IMR-90 (cell line): Measurements from ENCODE around the gene RGS16. TPM values are rescaled to one million over a fixed set of nuclear protein-coding genes. Genes with fewer than 3 reads are reported as not detected.

Source experiments
- ATAC-seq: fragments of 200-7000 bp; cut with Tn5 transposase; 2 replicates; pipeline ENCODE4 v1.9.1; 2020; ENCODE audit warnings: low read depth, mild to moderate bottlenecking, moderate library complexity
- BruUV-seq: library from RNA; stranded (reverse); fragments of 400-500 nt; replicated peaks from 2 replicates; lab custom pipeline; 2021; lab: Mats Ljungman, UMichigan
- CTCF ChIA-PET: fragments of 300-600 bp; formaldehyde crosslinking; extraction: SDS; loops from one replicate; lab custom pipeline; 2021; ENCODE audit warnings: antibody characterized with exemption; lab: Yijun Ruan, JAX
- POLR2A ChIA-PET: fragments of 300-600 bp; sonication (Branson Sonifier 250); formaldehyde crosslinking; loops from one replicate; lab custom pipeline; 2022; ENCODE audit warnings: antibody characterized with exemption; ENCODE audit not compliant: unreplicated experiment; lab: Charles Lee
- DNase-seq: peaks from one replicate; pipeline ENCODE4 v3.0.0; 2013
- H2AFZ ChIP-seq: replicated peaks from 2 replicates; pipeline ENCODE3; 2013; ENCODE audit warnings: low read length, mild to moderate bottlenecking; ENCODE audit not compliant: poor library complexity
- H2AK5ac ChIP-seq: 2 replicates; pipeline ENCODE4 v1.6.1; 2013; ENCODE audit warnings: low read depth, low read length, inconsistent platforms
- H2AK9ac ChIP-seq: replicated peaks from 2 replicates; pipeline ENCODE3; 2013; ENCODE audit warnings: mild to moderate bottlenecking, low read depth, low read length, moderate library complexity; ENCODE audit not compliant: poor library complexity
- H2BK120ac ChIP-seq: 2 replicates; pipeline ENCODE4 v1.6.1; 2013; ENCODE audit warnings: low read depth, low read length, inconsistent platforms
- H2BK15ac ChIP-seq: 3 replicates; pipeline ENCODE4 v1.6.1; 2013; ENCODE audit warnings: low read depth, low read length, inconsistent platforms
- H2BK20ac ChIP-seq: 2 replicates; pipeline ENCODE4 v1.6.1; 2013; ENCODE audit warnings: low read depth, mild to moderate bottlenecking, inconsistent platforms, low read length, moderate library complexity
- H2BK5ac ChIP-seq: 2 replicates; pipeline ENCODE4 v1.6.1; 2013; ENCODE audit warnings: mild to moderate bottlenecking, low read depth, low read length, inconsistent platforms; ENCODE audit not compliant: poor library complexity, severe bottlenecking
- H3K14ac ChIP-seq: replicated peaks from 2 replicates; pipeline ENCODE4 v1.6.1; 2013; ENCODE audit warnings: low read depth, low read length, inconsistent platforms
- H3K18ac ChIP-seq: 2 replicates; pipeline ENCODE4 v1.6.1; 2013; ENCODE audit warnings: low read depth, low read length, control low read depth
- H3K23ac ChIP-seq: 2 replicates; pipeline ENCODE4 v1.6.1; 2013; ENCODE audit warnings: low read depth, low read length, inconsistent platforms
- H3K27ac ChIP-seq: 2 replicates; pipeline ENCODE4 v1.5.1; 2013; ENCODE audit warnings: mild to moderate bottlenecking, control low read depth, low read length; ENCODE audit not compliant: insufficient read depth
- H3K27me3 ChIP-seq: 2 replicates; pipeline ENCODE4 v1.6.1; 2013; ENCODE audit warnings: low read length; ENCODE audit not compliant: control insufficient read depth, insufficient read depth
- H3K36me3 ChIP-seq: 2 replicates; pipeline ENCODE4 v1.6.1; 2013; ENCODE audit warnings: low read length, mixed read lengths; ENCODE audit not compliant: control insufficient read depth, insufficient read depth
- H3K4ac ChIP-seq: 2 replicates; pipeline ENCODE4 v1.6.1; 2013; ENCODE audit warnings: low read depth, low read length, inconsistent platforms
- H3K4me1 ChIP-seq: 2 replicates; pipeline ENCODE4 v1.6.1; 2013; ENCODE audit warnings: low read length, mixed read lengths; ENCODE audit not compliant: control insufficient read depth, insufficient read depth
- H3K4me2 ChIP-seq: 2 replicates; pipeline ENCODE4 v1.6.1; 2013; ENCODE audit warnings: low read depth, mild to moderate bottlenecking, control low read depth, low read length, moderate library complexity
- H3K4me3 ChIP-seq: 2 replicates; pipeline ENCODE4 v1.5.1; 2013; ENCODE audit warnings: low read depth, mild to moderate bottlenecking, control low read depth, low read length, moderate library complexity; ENCODE audit not compliant: insufficient read depth
- H3K56ac ChIP-seq: 2 replicates; pipeline ENCODE4 v1.6.1; 2013; ENCODE audit warnings: low read length, inconsistent platforms; ENCODE audit not compliant: insufficient read depth; ENCODE audit errors: extremely low read depth
- H3K79me1 ChIP-seq, 2 experiments: 2 replicates each; pipeline ENCODE4 v1.6.1; 2013; ENCODE audit warnings: low read length in 2 of 2, inconsistent platforms in 1 of 2, low read depth in 1 of 2
- H3K9ac ChIP-seq: 2 replicates; pipeline ENCODE4 v1.6.1; 2013; ENCODE audit warnings: low read depth, low read length, control low read depth
- H3K9me1 ChIP-seq: 2 replicates; pipeline ENCODE4 v1.6.1; 2013; ENCODE audit warnings: low read length, inconsistent platforms; ENCODE audit not compliant: insufficient read depth
- H3K9me3 ChIP-seq: 2 replicates; pipeline ENCODE4 v1.6.1; 2013; ENCODE audit warnings: low read length; ENCODE audit not compliant: control insufficient read depth, insufficient read depth
- H4K20me1 ChIP-seq: 2 replicates; pipeline ENCODE4 v1.6.1; 2013; ENCODE audit warnings: low read length, inconsistent platforms; ENCODE audit not compliant: insufficient read depth
- H4K5ac ChIP-seq: 2 replicates; pipeline ENCODE4 v1.6.1; 2013; ENCODE audit warnings: mild to moderate bottlenecking, low read depth, low read length, control low read depth
- H4K8ac ChIP-seq, 2 experiments: 2 replicates each; pipeline ENCODE4 v1.6.1; 2013; ENCODE audit warnings: low read depth in 2 of 2, low read length in 2 of 2, control low read depth in 1 of 2, inconsistent platforms in 1 of 2
- H4K91ac ChIP-seq: 2 replicates; pipeline ENCODE4 v1.6.1; 2013; ENCODE audit warnings: low read depth, low read length, inconsistent platforms; ENCODE audit not compliant: insufficient read depth
- BHLHE40 ChIP-seq: fragments of 150-350 bp; IDR thresholded peaks from 2 replicates; pipeline ENCODE4 v1.6.1; 2016; ENCODE audit warnings: mild to moderate bottlenecking, low read depth, low read length
- MXI1 ChIP-seq: IDR thresholded peaks from 2 replicates; pipeline ENCODE4 v1.6.1; 2012; ENCODE audit warnings: low read depth, mild to moderate bottlenecking, low read length, moderate library complexity, borderline replicate concordance
- POLR2A ChIP-seq: IDR thresholded peaks from 2 replicates; pipeline ENCODE4 v1.6.1; 2012; ENCODE audit warnings: mild to moderate bottlenecking, low read depth, low read length
- RFX5 ChIP-seq: IDR thresholded peaks from 2 replicates; pipeline ENCODE4 v1.8.0; 2012; ENCODE audit warnings: low read depth, mild to moderate bottlenecking, low read length, moderate library complexity
- WGBS, 2 experiments: methylation state at CpG; one replicate each; pipeline versions ENCODE4 v1.1.5 to v1.1.7; 2013; ENCODE audit warnings: missing lambda C conversion rate in 2 of 2; ENCODE audit not compliant: insufficient read length in 1 of 2; ENCODE audit errors: extremely low coverage in 2 of 2; 5-methylcytosine and 5-hydroxymethylcytosine counted together
- dilution Hi-C: fragments of 300-500 bp; cut with HindIII; formaldehyde crosslinking; loops from one replicate; pipeline ENCODE4 v1.14.3; 2018; ENCODE audit warnings: low sequenced_read_pairs; ENCODE audit not compliant: unreplicated experiment
- in situ Hi-C: fragments of 300-500 bp; cut with MboI; formaldehyde crosslinking; loops from 3 replicates; pipeline ENCODE4 v1.14.3; 2019; ENCODE audit warnings: low sequenced_read_pairs, inconsistent platforms, mixed read lengths
- intact Hi-C: fragments of 100-400 bp; cut with micrococcal nuclease; formaldehyde crosslinking; loops from 2 replicates; pipeline ENCODE4 v1.10.0; 2022
- polyA plus RNA-seq, 3 experiments: library from polyadenylated mRNA; depleted of rRNA; stranded (reverse); fragments of >200 nt; gene quantifications; 2 replicates each; pipeline ENCODE4 v1.2.3, GENCODE V29; 2012; ENCODE audit warnings: low replicate concordance in 1 of 3
- total RNA-seq: library from RNA; depleted of rRNA; stranded (reverse); fragments of >200 nt; gene quantifications from 2 replicates; pipeline ENCODE4 v1.2.3, GENCODE V29; 2012

Gene RGS16
- total and polyA plus RNA-seq, 2 of the 4 experiments (the other 2 are of a cell fraction) = 0.15 to 0.18 TPM

DNA sequence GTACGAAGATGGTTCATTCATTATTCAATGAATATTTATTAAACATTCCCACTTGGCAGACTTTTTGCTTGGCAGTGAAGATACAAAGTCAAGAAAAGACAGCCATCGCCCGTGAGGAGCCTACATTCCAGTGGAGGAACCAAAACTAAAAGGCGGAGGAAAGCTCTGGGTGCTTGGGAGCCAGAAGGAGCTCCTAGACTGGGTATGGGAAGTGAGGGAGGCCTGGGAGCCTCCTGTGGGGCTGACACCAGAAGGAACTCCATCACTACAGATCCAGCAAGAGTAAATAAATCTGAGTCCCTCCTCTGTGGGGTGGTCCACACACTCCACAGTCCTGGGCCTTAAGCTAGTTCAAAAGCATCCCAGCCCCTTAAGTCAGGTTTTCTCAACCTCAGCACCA, 30.0 kb downstream of the RGS16 start:
- Histone ChIP-seq H3K27me3 (no peaks in the 10 kb centered on the region), H3K4me3 (no peak overlapping the region), H4K20me1 (no peaks in the 10 kb centered on the region), H2AFZ (no peak overlapping the region), H4K8ac (no peak overlapping the region), H3K36me3 (peaks cover 5% of the 10 kb centered on the region; the same call in 1 of the 2 replicates), H3K9ac (no peak overlapping the region), H2AK5ac (no peak overlapping the region), H4K5ac (no peak overlapping the region), H3K23ac (no peak overlapping the region), H3K56ac (no peak overlapping the region), H3K14ac (no peak overlapping the region), H3K9me3 (no peaks in the 10 kb centered on the region), H3K4me2 (no peak overlapping the region), H2BK15ac (no peak overlapping the region), H3K9me1 (no peaks in the 10 kb centered on the region), H3K27ac (no peak overlapping the region), H3K18ac (no peak overlapping the region), H2BK120ac (no peak overlapping the region), H2BK20ac (no peak overlapping the region), H3K4ac (no peak overlapping the region), H4K91ac (no peak overlapping the region), H3K79me1 (no peaks in the 10 kb centered on the region), H2BK5ac (no peak overlapping the region), H2AK9ac (no peak overlapping the region), H3K4me1 (0 out of 2 replicates have a peak, but pooled peaks cover 1% of the 10 kb centered on the region)
- TSS peak; percentile 80 for BruUV-seq
- DNase-seq = no peak
- dilution Hi-C loops = no loop called here
- no peak for TF ChIP-seq BHLHE40
- TF ChIP-seq POLR2A = no peak
- TF ChIP-seq RFX5 = no peak
- no peak for TF ChIP-seq MXI1
- WGBS, 2 experiments = no CpG with 5 or more reads among the region's 4 CpGs
- in situ Hi-C loops = no loop called here
- CTCF ChIA-PET = no interaction called here
- no peak for ATAC-seq
- intact Hi-C loops = no loop called here
- POLR2A ChIA-PET = no interaction called here
